Body of pancreas (tissue), 4 donors: ENCODE data around the gene TNXB. TPM values are rescaled to one million over a fixed set of nuclear protein-coding genes. Genes with fewer than 3 reads are reported as not detected.

Experiments
- ATAC-seq: fragments of 150-250 bp; one replicate; pipeline ENCODE4 v1.9.1; 2016
- DNase-seq, 4 donors: peaks; one replicate each; pipeline ENCODE4 v3.0.0-alpha.2; 2019
- H3K27ac ChIP-seq, 4 donors: fragments of 200-600 bp; sonication (generic); 1 replicate in 3 of 4; 2 replicates in 1 of 4; pipeline versions ENCODE4 v1.5.1 to v1.6.1; 2016 to 2019; ENCODE audit warnings: mild to moderate bottlenecking in 1 of 4, mixed read lengths in 1 of 4, moderate library complexity in 1 of 4
- H3K27me3 ChIP-seq, 2 donors: fragments of 200-600 bp; sonication (generic); one replicate each; pipeline ENCODE4 v1.6.0; 2016; ENCODE audit warnings: mild to moderate bottlenecking in 1 of 2
- H3K36me3 ChIP-seq, 2 donors: fragments of 200-600 bp; sonication (generic); replicated peaks in 1 of 2; 2 replicates each; pipeline ENCODE4 v1.5.1; 2016; ENCODE audit warnings: low read depth in 2 of 2; ENCODE audit not compliant: insufficient read depth in 1 of 2
- H3K4me1 ChIP-seq: fragments of 200-600 bp; sonication (generic); one replicate; pipeline ENCODE4 v1.6.0; 2016
- H3K4me3 ChIP-seq, 2 donors: fragments of 200-600 bp; sonication (generic); 1 replicate in 1 of 2; 2 replicates in 1 of 2; pipeline ENCODE4 v1.5.1; 2016 to 2019
- H3K9me3 ChIP-seq, 3 donors: fragments of 200-600 bp; sonication (generic); 1 replicate in 2 of 3; 2 replicates in 1 of 3; pipeline ENCODE4 v1.5.1; 2016
- POLR2A ChIP-seq, 3 donors: fragments of 450-650 bp; IDR thresholded peaks; one replicate each; pipeline ENCODE4 v1.6.1; 2016; ENCODE audit warnings: antibody characterized with exemption in 3 of 3, mild to moderate bottlenecking in 2 of 3
- WGBS, 2 donors: methylation state at CpG; one replicate each; pipeline ENCODE4 v1.1.5; 2017; 5-methylcytosine and 5-hydroxymethylcytosine counted together
- intact Hi-C: fragments of 100-400 bp; cut with DNase I; formaldehyde crosslinking; loops from one replicate; pipeline ENCODE4 v1.15.1; 2023
- total RNA-seq, 2 donors: library from RNA; depleted of rRNA; stranded (reverse); fragments of >200 nt; gene quantifications; one replicate each; pipeline ENCODE4 v1.1.0, GENCODE V29; 2016
- TF ChIP-seq, protein P1 (sequence below), 7 experiments: fragments of 450-650 bp in 4 of 7; fragments of 200-600 bp in 3 of 7; sonication (generic) in 3 of 7; IDR thresholded peaks; one replicate each; pipeline ENCODE4 v1.5.1; 2016 to 2019; ENCODE audit warnings: antibody characterized with exemption in 7 of 7

TNXB gene
- total RNA-seq, 2 donors from 2014 or later = 24.9 to 36.6 TPM

DNA sequence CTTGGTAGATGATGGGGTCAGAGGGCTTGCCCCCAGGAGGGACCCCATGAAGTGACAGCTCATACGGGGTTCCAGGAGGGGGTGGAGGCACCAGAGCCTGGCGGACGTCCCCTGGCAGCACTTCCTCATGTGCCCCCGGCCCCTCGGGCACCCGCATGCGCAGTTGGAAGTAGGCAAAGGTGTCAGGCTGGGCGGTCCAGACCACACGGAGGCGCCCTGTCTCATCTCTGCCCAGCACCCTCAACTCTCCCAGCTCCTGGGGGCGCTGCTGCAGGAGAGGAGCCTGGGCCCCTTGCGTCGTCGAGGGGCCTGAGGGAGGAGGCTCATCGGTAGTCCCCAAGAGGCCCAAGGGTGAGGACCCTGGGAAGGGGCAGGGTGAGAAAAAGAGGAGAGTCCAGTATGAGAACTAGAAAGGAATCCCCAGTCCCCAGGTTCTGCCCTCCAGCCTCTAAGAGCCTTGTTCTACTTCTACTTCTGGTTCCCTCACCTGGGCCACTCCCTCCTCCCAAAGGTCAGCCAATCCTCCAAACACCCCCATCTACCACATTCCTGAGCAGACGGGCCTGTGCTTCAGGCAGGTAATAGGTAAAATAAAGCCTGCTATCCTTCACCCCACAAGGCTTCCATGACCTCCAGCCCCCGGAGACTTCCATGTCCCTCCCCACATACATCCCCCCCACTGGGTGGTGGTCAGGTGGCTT lies 23.2 kb downstream of the TNXB start:
- peaks cover 12% of the 10 kb centered on the region for H3K4me1 ChIP-seq
- TF ChIP-seq POLR2A (IDR thresholded peaks at IDR 0.05) = no peak
- TF ChIP-seq, protein P1, sequence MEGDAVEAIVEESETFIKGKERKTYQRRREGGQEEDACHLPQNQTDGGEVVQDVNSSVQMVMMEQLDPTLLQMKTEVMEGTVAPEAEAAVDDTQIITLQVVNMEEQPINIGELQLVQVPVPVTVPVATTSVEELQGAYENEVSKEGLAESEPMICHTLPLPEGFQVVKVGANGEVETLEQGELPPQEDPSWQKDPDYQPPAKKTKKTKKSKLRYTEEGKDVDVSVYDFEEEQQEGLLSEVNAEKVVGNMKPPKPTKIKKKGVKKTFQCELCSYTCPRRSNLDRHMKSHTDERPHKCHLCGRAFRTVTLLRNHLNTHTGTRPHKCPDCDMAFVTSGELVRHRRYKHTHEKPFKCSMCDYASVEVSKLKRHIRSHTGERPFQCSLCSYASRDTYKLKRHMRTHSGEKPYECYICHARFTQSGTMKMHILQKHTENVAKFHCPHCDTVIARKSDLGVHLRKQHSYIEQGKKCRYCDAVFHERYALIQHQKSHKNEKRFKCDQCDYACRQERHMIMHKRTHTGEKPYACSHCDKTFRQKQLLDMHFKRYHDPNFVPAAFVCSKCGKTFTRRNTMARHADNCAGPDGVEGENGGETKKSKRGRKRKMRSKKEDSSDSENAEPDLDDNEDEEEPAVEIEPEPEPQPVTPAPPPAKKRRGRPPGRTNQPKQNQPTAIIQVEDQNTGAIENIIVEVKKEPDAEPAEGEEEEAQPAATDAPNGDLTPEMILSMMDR (IDR thresholded peaks at IDR 0.05) = no peak
- H3K9me3 ChIP-seq = no peaks in the 10 kb centered on the region
- H3K36me3 ChIP-seq = no peaks in the 10 kb centered on the region
- no peak overlapping the region for H3K4me3 ChIP-seq
- intact Hi-C loops = no loop called here
- no peak overlapping the region for H3K27ac ChIP-seq
- ATAC-seq = no peak
- no peak for DNase-seq
- H3K27me3 ChIP-seq = no peaks in the 10 kb centered on the region
- 73 to 79% methylated on average over 16 to 17 of the region's 17 CpGs for WGBS, 2 donors

DNA sequence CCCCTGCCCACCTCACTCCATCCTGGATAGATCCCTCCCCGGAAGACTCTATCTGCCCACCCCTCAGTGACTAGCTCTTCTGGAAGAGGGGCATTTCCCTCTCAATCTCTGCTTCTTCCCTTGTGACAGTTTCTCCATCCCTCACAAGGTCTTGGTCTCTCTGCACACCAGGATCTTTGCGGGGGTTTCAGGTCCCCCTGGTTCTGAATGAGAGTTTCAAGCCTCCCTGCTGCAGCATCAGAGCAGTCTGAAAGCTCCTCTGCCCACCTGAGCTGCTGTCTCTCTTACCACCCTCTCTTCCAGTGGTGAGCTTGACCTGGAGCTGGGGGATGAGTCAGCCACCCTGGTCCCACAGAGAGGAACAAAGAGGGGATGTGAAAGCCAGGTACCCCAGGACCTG lies 24.4 kb downstream of the TNXB start:
- ATAC-seq (no peak), DNase-seq (no peak)
- intact Hi-C loops = no loop called here
- WGBS, 2 donors = 71 to 79% methylated on average over 2 of the region's 2 CpGs
- no peak overlapping the region for H3K4me3 ChIP-seq
- TF ChIP-seq, protein P1 (IDR thresholded peaks at IDR 0.05) = no peak
- TF ChIP-seq POLR2A (IDR thresholded peaks at IDR 0.05) = no peak
- no peaks in the 10 kb centered on the region for H3K9me3 ChIP-seq
- peaks cover 12% of the 10 kb centered on the region for H3K4me1 ChIP-seq
- no peak overlapping the region for H3K27ac ChIP-seq
- H3K27me3 ChIP-seq = no peaks in the 10 kb centered on the region
- H3K36me3 ChIP-seq = no peaks in the 10 kb centered on the region

DNA sequence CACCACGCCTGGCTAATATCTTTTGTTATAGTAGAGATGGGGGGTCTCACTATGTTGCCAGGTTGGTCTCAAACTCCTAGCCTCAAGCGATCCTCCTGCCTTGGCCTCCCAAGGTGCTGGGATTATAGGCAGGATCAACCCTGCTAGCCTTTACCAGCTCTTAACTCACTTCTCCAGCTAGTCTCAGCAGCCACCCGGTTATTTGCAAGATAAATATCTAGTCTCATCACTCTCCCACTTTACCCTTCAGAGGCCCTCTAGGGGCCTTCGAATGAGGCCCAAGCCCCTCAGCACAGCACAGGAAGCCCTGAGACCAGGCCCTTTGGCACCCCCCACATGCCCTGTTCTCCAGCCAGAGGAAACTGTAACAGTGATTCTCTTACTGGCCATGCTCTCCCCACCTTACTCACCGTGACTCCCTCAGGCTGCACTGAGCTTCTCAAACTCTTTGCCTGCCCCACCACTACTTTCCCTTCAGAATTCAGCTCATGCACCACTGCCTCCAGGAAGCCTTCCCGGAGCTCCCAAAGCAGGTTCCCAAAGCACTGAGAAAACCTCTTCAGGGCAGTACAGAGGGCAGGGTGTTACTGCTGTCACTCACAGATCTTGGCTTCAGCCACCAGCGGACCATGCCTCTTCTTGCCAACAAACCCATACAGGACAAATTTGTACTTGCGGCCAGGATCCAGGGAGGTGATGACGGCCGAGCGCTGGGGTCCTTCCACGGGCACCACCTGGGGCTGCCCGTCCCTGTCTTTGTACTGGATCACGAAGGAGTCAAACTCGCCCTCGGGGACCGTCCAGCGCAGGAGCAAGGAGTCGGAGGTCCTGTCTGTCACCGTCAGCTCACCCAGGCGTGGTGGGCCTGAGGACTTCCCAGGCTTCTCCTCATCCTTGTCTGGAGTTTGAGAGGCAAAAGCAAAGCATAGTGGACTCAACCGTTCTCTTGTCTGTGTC lies 25.0 kb downstream of the TNXB start:
- intact Hi-C loops = no loop called here
- no peaks in the 10 kb centered on the region for H3K36me3 ChIP-seq

DNA sequence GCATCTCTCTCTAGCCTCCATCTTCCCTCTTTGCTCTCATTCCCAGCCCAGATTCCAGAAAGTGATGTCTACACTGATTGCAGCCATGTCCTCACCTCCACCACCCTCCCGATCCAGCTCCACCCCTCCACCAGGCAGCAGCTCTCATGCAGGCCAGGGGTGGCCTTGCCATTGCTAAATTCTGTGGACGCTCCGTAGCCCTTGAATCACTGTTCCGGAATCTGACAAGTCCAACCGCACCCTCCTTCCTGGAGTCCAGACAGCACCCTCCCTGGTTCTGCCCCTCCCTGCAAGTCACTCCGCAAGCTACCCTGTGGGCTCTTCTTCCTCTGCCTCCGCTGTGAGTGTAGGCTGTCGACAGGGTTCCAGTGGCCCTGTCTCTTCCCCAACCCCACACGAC lies 26.2 kb downstream of the TNXB start:
- H3K9me3 ChIP-seq = no peaks in the 10 kb centered on the region
- no peak overlapping the region for H3K4me3 ChIP-seq
- no peak for TF ChIP-seq POLR2A (IDR thresholded peaks at IDR 0.05)
- TF ChIP-seq, protein P1 (IDR thresholded peaks at IDR 0.05) = no peak
- intact Hi-C loops = no loop called here
- WGBS, 2 donors = 65 to 74% methylated on average over 9 of the region's 9 CpGs
- DNase-seq (peak in 3 of 4 donors; percentile 21 to 37 (median 31)), ATAC-seq (no peak)
- H3K4me1 ChIP-seq = peaks cover 12% of the 10 kb centered on the region
- H3K36me3 ChIP-seq = no peaks in the 10 kb centered on the region
- no peaks in the 10 kb centered on the region for H3K27me3 ChIP-seq
- no peak overlapping the region for H3K27ac ChIP-seq

More for the DNA sequence above, 25.0 kb downstream of the TNXB start:
- no peak overlapping the region for H3K27ac ChIP-seq
- TF ChIP-seq, protein P1 (IDR thresholded peaks at IDR 0.05) = no peak
- no peak for TF ChIP-seq POLR2A (IDR thresholded peaks at IDR 0.05)
- DNase-seq (no peak), ATAC-seq (no peak)
- no peaks in the 10 kb centered on the region for H3K9me3 ChIP-seq
- no peak overlapping the region for H3K4me3 ChIP-seq
- H3K27me3 ChIP-seq = no peaks in the 10 kb centered on the region
- WGBS, 2 donors = 78 to 79% methylated on average over 15 to 22 of the region's 22 CpGs
- H3K4me1 ChIP-seq = peaks cover 12% of the 10 kb centered on the region
